Keratinocyte (primary cell): ENCODE results near the gene KLHDC8B. TPM values are rescaled to one million over a fixed set of nuclear protein-coding genes. Genes with fewer than 3 reads are reported as not detected.
"Not testable (repeated sequence)": the region's sequence is repeated elsewhere in the genome, so short reads cannot be mapped to it uniquely, and the experiment has no call there.

Experiments
- DNase-seq: peaks from one replicate; pipeline ENCODE4 v3.0.0-alpha.2; 2011; ENCODE audit warnings: low read depth, missing footprints, low spot score
- FAIRE-seq: peaks from 2 replicates; lab custom pipeline; 2011; peaks lifted over from hg19 to GRCh38; lab: Jason Lieb, UNC
- H2AFZ ChIP-seq: 2 replicates; pipeline ENCODE4 v1.6.0; 2012; ENCODE audit warnings: low read length, control low read depth, inconsistent platforms; ENCODE audit not compliant: control insufficient read depth
- H3K27ac ChIP-seq: 2 replicates; pipeline ENCODE4 v1.5.1; 2011; ENCODE audit warnings: low read length; ENCODE audit not compliant: control insufficient read depth, insufficient read depth
- H3K27me3 ChIP-seq: 3 replicates; pipeline ENCODE4 v1.6.0; 2011; ENCODE audit warnings: low read length; ENCODE audit not compliant: control insufficient read depth, insufficient read depth; ENCODE audit errors: extremely low read depth
- H3K36me3 ChIP-seq, 2 experiments: 2 replicates in 1 of 2; 3 replicates in 1 of 2; pipeline ENCODE4 v1.5.1; 2011; ENCODE audit warnings: low read length in 2 of 2, mild to moderate bottlenecking in 1 of 2; ENCODE audit not compliant: control insufficient read depth in 2 of 2, insufficient read depth in 2 of 2; ENCODE audit errors: extremely low read depth in 1 of 2
- H3K4me1 ChIP-seq: 3 replicates; pipeline ENCODE4 v1.5.1; 2011; ENCODE audit warnings: low read length; ENCODE audit not compliant: control insufficient read depth, insufficient read depth; ENCODE audit errors: extremely low read depth
- H3K4me2 ChIP-seq: 3 replicates; pipeline ENCODE4 v1.6.0; 2011; ENCODE audit warnings: low read depth, low read length; ENCODE audit not compliant: control insufficient read depth, insufficient read depth; ENCODE audit errors: extremely low read depth
- H3K4me3 ChIP-seq, 3 experiments: fragments of 200-600 bp in 1 of 3; sonication (generic) in 1 of 3; 2 replicates in 2 of 3; 3 replicates in 1 of 3; pipeline ENCODE4 v1.5.1; 2011 to 2016; ENCODE audit warnings: low read length in 3 of 3, mild to moderate bottlenecking in 3 of 3, control low read depth in 2 of 3, inconsistent platforms in 1 of 3, low read depth in 1 of 3, mixed read lengths in 1 of 3, mixed run types in 1 of 3, moderate library complexity in 1 of 3; ENCODE audit not compliant: control insufficient read depth in 2 of 3, insufficient read depth in 2 of 3; ENCODE audit errors: extremely low read depth in 1 of 3
- H3K79me2 ChIP-seq: 2 replicates; pipeline ENCODE4 v1.6.0; 2012; ENCODE audit warnings: low read length; ENCODE audit not compliant: control insufficient read depth, insufficient read depth
- H3K9ac ChIP-seq: 3 replicates; pipeline ENCODE4 v1.6.0; 2011; ENCODE audit warnings: low read length; ENCODE audit not compliant: control insufficient read depth, insufficient read depth; ENCODE audit errors: extremely low read depth
- H3K9me1 ChIP-seq: 3 replicates; pipeline ENCODE4 v1.6.0; 2011; ENCODE audit warnings: low read length; ENCODE audit not compliant: control insufficient read depth, insufficient read depth; ENCODE audit errors: extremely low read depth
- H3K9me3 ChIP-seq: 2 replicates; pipeline ENCODE4 v1.5.1; 2012; ENCODE audit warnings: low read depth, low read length; ENCODE audit not compliant: control insufficient read depth
- H4K20me1 ChIP-seq: 3 replicates; pipeline ENCODE4 v1.6.0; 2011; ENCODE audit warnings: low read length; ENCODE audit not compliant: control insufficient read depth, insufficient read depth; ENCODE audit errors: extremely low read depth
- EZH2 ChIP-seq: IDR thresholded peaks from one replicate; pipeline ENCODE4 v1.6.1; 2012; ENCODE audit warnings: inconsistent platforms, mild to moderate bottlenecking, low read length, moderate library complexity
- dilution Hi-C: fragments of 300-500 bp; cut with MboI; formaldehyde crosslinking; loops from one replicate; pipeline ENCODE4 v1.7.0; 2020; ENCODE audit warnings: low sequenced_read_pairs; ENCODE audit not compliant: extremely low pct_ligation_motif_present
- polyA plus RNA-seq, 5 experiments: library from polyadenylated mRNA; depleted of rRNA in 3 of 5; stranded (reverse) in 3 of 5; stranded (forward) in 1 of 5; unstranded in 1 of 5; fragments of >200 nt; gene quantifications; 1 replicate in 1 of 5; 2 replicates in 3 of 5; 3 replicates in 1 of 5; pipeline versions ENCODE4 v1.2.1 to v1.2.3, GENCODE V29; 2011 to 2012; ENCODE audit warnings: missing spikeins in 2 of 5, low read depth in 1 of 5, low replicate concordance in 1 of 5
- TF ChIP-seq, protein P1 (sequence below), 3 experiments: IDR thresholded peaks in 1 of 3; conservative IDR thresholded peaks in 1 of 3; optimal IDR thresholded peaks in 1 of 3; 2 replicates in 2 of 3; 3 replicates in 1 of 3; pipeline versions ENCODE3 to v1.5.1; 2011; ENCODE audit warnings: low read length in 3 of 3, mild to moderate bottlenecking in 3 of 3, moderate library complexity in 2 of 3, control low read depth in 1 of 3, inconsistent platforms in 1 of 3; ENCODE audit not compliant: insufficient read depth in 2 of 3; ENCODE audit errors: extremely low read depth in 1 of 3

The KLHDC8B gene
- polyA plus RNA-seq, 1 donor (not counting 4 experiments of a cell fraction or from before 2014, with no cell fraction given): 19.5 TPM

DNA sequence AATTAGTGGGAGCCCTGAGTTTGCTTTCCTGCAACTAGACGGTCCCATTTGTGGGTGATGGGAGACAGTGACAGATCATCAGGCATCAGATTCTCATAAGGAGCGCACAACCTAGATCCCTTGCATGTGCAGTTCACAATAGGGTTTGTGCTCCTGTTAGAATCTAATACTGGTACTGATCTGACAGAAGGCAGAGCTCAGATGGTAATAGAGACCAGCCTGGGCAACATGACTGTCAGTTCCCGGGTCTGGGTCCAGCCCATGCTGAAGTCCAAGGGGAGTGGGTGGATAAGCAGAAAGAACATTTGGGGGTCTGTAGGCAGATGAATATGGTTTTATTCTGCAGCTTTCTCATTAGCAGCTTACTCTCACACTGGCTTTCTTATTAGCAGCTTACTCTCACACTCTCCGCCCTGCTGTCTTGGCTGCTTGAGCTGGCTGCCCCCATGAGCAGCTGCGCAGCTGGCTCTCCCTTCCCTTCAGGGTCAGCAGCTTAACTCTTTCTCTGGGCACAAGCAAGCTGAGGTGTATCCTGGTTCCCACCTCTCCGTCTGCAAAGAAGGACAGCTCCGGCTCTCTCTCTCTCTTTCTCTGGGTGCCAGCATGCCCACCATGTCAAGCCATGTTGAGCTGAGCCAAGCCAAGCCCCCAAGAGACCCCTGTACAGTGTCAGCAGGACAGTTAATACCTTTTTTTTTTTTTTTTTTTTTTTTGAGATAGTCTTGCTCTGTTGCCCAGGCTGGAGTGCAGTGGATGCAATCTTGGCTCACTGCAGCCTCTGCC is 46.5 kb downstream of the KLHDC8B start:
- FAIRE-seq (no peak), DNase-seq (no peak)
- peaks cover 2% of the 10 kb centered on the region for H3K9me3 ChIP-seq
- no peaks in the 10 kb centered on the region for H4K20me1 ChIP-seq
- dilution Hi-C loops: no loop called here
- H2AFZ ChIP-seq: peak overlapping the region; percentile 22
- TF ChIP-seq, protein P1, sequence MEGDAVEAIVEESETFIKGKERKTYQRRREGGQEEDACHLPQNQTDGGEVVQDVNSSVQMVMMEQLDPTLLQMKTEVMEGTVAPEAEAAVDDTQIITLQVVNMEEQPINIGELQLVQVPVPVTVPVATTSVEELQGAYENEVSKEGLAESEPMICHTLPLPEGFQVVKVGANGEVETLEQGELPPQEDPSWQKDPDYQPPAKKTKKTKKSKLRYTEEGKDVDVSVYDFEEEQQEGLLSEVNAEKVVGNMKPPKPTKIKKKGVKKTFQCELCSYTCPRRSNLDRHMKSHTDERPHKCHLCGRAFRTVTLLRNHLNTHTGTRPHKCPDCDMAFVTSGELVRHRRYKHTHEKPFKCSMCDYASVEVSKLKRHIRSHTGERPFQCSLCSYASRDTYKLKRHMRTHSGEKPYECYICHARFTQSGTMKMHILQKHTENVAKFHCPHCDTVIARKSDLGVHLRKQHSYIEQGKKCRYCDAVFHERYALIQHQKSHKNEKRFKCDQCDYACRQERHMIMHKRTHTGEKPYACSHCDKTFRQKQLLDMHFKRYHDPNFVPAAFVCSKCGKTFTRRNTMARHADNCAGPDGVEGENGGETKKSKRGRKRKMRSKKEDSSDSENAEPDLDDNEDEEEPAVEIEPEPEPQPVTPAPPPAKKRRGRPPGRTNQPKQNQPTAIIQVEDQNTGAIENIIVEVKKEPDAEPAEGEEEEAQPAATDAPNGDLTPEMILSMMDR (optimal IDR thresholded peaks at IDR 0.05 in 1 of 3, IDR thresholded peaks at IDR 0.05 in 1 of 3, conservative IDR thresholded peaks at IDR 0.05 in 1 of 3; ENCODE audit: extremely low read depth in 1 of 3, insufficient read depth in 2 of 3, low read length in 3 of 3): no peak
- no peak for TF ChIP-seq EZH2
- no peaks in the 10 kb centered on the region for H3K36me3 ChIP-seq
- H3K4me3 ChIP-seq: no peak overlapping the region
- no peak overlapping the region for H3K4me2 ChIP-seq
- H3K4me1 ChIP-seq: peaks cover 13% of the 10 kb centered on the region
- peak overlapping the region; percentile 64 for H3K27ac ChIP-seq
- no peaks in the 10 kb centered on the region for H3K27me3 ChIP-seq
- H3K79me2 ChIP-seq: no peaks in the 10 kb centered on the region
- H3K9ac ChIP-seq: no peak overlapping the region
- H3K9me1 ChIP-seq: no peaks in the 10 kb centered on the region

DNA sequence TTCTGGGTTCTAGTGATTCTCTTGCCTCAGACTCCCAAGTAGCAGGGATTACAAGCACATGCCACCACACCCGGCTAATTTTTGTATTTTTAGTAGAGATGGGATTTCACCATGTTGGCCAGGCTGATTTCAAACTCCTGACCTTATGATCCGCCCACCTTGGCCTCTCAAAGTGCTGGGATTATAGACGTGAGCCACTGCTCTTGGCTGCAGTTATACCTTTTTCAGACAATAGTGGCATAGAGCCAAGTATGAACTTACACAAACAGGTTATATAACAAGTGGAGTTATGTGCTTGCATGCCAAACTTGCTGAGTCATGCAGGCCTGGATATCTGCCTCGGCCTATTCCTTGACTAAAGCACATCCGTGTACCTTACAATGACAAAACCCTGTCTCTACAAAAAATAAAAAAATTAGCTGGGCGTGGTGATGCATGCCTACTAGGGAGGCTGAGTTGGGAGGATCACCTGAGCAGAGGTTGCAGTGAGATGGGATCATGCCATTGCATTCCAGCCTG is 47.1 kb downstream of the KLHDC8B start:
- H3K79me2 ChIP-seq, H3K36me3 ChIP-seq, H4K20me1 ChIP-seq, H3K9me1 ChIP-seq, H3K27me3 ChIP-seq, H3K9me3 ChIP-seq, dilution Hi-C loops, H3K4me3 ChIP-seq, H3K9ac ChIP-seq: not testable (repeated sequence)
- Histone ChIP-seq H3K27ac (peak overlapping the region; percentile 64), H3K4me1 (peaks cover 13% of the 10 kb centered on the region), H2AFZ (peak overlapping the region; percentile 22), H3K4me2 (peak overlapping the region; percentile 5)
- FAIRE-seq: peak; percentile 96
- peak; percentile 97 for DNase-seq
